ENCODE measurements around the gene GSG1L. TPM values are rescaled to one million over a fixed set of nuclear protein-coding genes. Genes with fewer than 3 reads are reported as not detected.
"Not testable (repeated sequence)": the region's sequence is repeated elsewhere in the genome, so short reads cannot be mapped to it uniquely, and the experiment has no call there.

The GSG1L gene
- polyA plus RNA-seq, 3 donors: 0.10 to 0.11 TPM; not detected in 1

DNA sequence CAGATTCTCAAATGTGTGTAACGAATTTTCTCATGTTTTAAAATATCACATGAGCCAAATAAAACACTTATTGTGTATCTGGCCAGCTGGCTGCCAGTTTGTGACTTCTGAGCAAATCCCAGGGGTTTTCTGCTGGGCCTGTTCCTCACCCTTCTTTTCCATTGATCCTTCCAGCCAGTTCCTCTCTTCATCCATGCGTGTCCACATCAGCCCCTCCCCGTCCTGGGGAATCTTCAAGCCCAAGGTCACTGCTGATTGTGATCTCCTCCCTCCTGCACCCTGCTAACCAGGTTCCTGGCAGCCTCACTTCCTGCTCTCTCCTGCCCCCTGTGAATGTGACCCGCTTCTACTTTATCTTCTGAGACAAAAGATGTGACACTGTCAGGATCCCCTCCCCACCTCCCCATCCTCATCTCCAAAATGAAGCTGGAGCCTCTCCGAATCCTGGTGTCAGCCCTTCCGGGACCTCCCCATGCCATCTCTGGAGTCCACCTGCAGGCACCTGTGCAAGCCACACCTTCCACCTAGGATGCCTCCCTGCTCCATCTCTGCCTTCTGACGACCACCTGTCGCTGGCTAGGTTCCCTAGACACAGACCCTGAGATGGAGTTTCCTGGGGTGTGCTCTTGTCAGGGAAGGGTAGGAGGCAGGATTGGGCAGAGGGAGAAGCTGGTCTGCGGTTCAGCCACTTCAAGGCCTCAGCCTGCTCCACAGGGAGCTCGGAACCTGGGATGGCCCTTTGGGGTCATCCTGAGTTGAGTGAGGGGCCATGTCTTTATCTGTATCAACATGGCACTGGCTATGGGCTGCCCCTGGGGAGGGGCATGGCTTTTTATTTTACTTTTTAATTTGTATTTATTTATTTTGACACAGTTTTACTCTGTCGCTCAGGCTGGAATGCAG lies 308.5 kb downstream of the GSG1L start:
- 86 to 90% (median 89%) methylated on average over 11 of the region's 11 CpGs for WGBS, 3 donors
- no peak overlapping the region for H3K27ac ChIP-seq (ENCODE audit: low read depth, low read length)

DNA sequence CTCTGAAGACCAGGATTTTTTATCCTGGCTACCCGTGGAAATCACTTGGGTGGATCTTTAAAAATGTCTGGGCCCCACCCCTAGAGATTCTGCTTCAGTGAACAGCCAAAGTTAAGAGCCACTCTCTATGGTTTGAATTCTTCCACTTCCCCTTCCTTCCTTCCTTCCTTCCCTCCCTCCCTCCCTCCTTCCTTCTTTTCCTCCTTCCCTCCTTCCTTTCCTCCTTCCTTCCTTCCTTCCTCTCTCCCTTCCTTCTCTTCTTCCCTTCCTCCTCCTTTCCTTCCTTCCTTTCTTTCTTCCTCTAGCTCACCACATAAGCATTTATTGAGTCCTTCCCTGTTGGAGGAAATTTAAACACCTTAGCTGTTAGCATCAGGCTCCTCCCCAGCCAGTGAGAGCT lies 310.0 kb downstream of the GSG1L start:
- WGBS, 3 donors: 62 to 89% (median 89%) methylated on average over 1 of the region's 1 CpG
- H3K27ac ChIP-seq (ENCODE audit: low read depth, low read length): no peak overlapping the region

DNA sequence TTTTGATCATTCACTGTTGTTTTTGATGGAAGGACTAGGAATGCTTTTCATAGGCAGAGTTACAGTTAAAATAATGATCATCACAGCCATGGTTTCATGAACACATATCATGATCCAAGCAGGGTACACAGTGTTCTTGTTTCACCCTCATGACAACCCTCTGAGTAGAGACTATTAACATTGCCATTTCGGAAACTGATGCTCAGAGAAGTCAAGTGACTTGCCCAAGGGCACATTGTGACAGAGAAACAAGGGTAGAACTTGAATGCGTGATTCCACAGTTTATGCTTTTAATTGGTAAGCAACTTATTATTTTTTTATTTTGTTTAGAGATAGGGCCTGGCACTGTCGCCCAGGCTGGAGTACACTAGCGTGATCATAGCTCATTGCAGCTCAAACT lies 311.3 kb downstream of the GSG1L start:
- 97 to 98% (median 97%) methylated on average over 4 of the region's 4 CpGs for WGBS, 3 donors
- no peak overlapping the region for H3K27ac ChIP-seq (ENCODE audit: low read depth, low read length)

DNA sequence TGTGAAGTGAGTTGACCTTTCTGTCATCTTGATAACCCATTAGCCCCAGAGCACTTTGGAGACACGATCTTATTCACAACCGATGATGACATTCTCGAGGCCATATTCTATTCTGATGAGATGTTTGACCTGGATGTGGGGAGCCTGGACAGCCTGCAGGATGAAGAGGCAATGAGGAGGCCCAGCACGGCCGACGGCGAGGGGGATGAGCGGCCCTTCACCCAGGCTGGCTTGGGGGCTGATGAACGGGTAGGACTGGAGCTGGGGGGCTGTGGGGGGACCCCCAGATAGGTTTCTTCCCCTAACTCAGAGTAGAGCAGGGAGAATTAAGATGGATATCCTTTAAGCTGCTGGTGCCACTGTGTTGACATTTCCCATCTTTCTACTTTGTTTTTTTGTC lies 311.8 kb downstream of the GSG1L start:
- 89 to 95% (median 92%) methylated on average over 9 of the region's 9 CpGs for WGBS, 3 donors

DNA sequence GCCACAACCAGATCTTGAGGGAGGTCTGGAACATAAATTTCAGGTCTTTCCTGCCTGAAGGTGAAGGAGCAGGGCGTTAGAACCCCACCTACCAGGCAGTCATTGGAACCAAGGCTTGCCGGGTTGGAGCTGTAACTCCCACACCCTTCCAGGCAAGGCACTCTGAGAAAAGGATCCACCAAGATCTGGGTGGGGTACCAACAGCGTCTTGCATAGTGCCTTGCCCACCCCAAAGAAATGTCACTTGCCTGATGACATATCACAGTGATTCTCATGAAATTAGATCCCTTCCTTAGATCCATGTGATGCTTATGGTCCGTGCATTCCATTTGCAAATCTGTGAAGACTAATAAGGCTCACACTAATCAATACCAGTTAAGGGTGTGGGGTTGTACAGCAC lies 312.3 kb downstream of the GSG1L start:
- no peak overlapping the region for H3K27ac ChIP-seq (ENCODE audit: low read depth, low read length)
- WGBS, 3 donors: 92 to 97% (median 95%) methylated on average over 4 of the region's 4 CpGs

More for the DNA sequence above, 311.8 kb downstream of the GSG1L start:
- no peak overlapping the region for H3K27ac ChIP-seq (ENCODE audit: low read depth, low read length)

DNA sequence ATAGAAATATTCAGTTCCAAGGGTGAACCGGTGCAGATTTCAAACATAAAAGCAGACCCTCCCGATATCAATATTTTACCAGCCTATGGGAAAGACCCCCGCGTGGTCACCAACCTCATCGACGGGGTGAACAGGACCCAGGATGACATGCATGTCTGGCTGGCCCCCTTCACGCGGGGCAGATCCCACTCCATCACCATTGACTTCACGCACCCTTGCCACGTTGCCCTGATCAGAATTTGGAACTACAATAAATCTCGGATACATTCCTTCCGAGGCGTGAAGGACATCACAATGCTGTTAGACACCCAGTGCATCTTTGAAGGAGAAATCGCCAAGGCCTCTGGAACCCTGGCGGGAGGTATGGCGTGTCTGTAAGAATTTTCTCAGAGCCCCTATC lies 313.6 kb downstream of the GSG1L start:
- WGBS, 3 donors: 96 to 99% (median 97%) methylated on average over 16 of the region's 16 CpGs

DNA sequence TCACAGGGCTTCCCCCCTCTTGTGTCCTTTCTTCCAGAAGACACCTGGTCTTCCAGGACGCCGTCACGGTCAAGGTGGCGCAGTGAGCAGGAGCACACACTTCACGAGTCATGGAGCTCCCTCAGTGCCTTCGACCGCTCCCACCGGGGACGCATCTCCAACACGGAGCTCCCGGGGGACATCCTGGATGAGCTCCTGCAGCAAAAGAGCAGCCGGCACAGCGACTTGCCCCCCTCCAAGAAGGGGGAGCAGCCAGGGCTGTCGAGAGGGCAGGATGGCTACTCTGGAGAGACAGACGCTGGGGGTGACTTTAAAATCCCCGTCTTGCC lies 314.0 kb downstream of the GSG1L start:
- WGBS, 3 donors: 94 to 97% (median 96%) methylated on average over 16 of the region's 16 CpGs
- no peak overlapping the region for H3K27ac ChIP-seq (ENCODE audit: low read depth, low read length)

More for the DNA sequence above, 313.6 kb downstream of the GSG1L start:
- H3K27ac ChIP-seq (ENCODE audit: low read depth, low read length): no peak overlapping the region

DNA sequence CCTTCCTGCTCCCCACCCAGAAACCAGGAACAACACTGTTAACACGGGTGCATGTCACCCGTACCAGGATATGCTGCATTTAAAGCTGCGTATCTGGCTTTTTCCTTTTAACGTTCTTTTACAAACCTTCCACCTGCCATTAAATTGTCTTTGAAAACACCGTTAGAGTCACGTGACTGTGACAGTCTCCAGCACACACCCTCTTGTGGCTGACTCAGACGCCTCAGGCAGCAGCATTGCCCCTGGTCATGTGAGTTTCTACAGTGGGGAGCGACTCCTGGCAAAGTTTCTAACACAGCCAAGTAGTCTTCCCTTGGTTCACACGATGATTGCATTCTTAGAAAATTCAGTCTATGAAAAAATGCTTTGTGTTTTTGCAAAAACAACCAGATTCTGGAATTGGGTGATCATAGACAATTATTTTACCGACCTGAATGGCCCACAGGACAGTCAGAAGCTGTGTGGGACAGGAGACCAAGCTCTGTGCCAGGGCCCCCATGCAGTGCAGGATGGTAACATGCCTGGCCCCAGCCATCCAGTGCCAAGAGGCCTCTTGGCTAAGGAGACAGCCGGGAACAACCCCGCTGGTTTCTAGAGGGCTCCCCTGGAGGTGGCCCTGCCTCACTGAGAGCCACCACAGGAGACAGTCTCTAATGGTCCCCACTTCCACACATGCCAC lies 314.5 kb downstream of the GSG1L start:
- H3K27ac ChIP-seq (ENCODE audit: low read depth, low read length): no peak overlapping the region
- 42 to 64% (median 42%) methylated on average over 12 of the region's 12 CpGs for WGBS, 3 donors

DNA sequence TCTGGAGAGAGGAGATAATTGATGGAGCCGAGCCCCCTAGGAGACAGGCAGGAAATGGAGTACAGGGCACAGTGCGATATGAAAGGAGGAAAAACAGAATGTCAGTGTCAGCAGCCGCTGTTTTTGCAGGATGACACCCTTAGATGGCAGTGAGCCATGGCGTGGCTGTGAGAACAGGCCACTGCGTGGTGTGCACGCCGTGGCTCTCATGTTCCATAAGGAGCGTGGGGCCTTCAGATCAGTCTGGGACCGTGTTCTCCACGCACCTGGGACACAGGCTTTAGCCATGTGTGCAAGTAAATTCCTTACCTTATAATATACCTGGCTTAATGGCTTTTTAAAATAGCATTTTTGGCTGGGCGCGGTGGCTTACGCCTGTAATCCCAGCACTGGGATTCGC lies 315.6 kb downstream of the GSG1L start:
- no peak overlapping the region for H3K27ac ChIP-seq (ENCODE audit: low read depth, low read length)
- 92 to 95% (median 93%) methylated on average over 14 of the region's 14 CpGs for WGBS, 3 donors

DNA sequence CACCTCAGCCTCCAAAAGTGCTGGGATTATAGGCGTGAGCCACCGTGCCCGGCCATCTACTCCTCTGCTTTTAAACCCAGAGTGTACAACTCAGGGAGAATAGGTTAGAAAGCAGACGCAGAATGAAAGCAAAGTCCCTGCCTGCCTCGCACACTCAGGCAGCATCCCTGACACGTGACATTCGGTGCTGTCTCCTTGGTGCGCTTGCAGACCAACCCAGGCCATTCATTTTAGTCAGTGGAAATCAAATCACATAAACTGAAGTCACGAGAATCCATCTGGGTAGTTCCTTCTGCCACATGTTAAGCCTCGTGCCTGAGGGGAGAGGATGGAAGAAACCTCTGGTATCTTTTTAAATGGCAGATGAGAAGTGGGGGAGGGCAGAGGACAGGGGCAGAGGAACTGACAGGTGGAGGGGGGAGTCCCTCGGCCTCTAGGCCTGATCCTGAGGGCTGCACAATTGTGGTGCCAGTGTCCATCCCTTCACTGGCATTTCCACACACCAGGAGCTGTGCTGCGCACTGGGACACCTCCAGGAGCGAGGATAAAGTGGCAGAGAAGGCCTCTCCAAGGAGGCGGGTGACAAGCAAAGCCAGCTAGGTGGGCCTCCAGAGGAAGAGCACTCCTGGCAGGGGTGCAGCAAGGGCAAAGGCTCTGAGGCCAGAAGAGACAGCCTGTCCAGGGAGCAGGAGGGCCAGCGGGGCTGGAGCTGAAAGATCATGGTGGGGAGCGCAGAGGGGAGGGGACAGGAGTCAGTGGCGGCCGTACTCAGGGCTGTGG lies 317.2 kb downstream of the GSG1L start:
- 95 to 98% (median 96%) methylated on average over 18 of the region's 18 CpGs for WGBS, 3 donors

DNA sequence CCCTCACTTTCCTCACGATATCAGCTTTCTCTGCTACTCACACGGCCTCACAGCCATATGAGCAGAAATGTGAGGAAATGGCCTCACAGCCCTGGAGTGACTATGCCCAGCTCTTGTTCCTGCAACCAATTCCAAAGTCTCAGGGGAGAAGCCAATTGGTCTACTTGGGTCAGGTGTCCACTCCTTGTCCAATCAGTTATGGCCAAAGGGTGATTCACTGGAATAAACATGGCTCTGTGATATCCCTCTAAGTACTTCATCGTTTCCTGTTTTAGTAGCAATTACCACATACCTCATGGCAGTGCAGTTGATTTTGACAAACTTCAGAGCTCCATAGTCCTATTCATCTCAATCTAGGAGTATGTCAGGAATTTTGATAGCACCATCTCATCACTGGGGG lies 318.2 kb downstream of the GSG1L start:
- no peak overlapping the region for H3K27ac ChIP-seq (ENCODE audit: low read depth, low read length)
- 86 to 98% (median 92%) methylated on average over 3 of the region's 3 CpGs for WGBS, 3 donors

More for the DNA sequence above, 317.2 kb downstream of the GSG1L start:
- H3K27ac ChIP-seq (ENCODE audit: low read depth, low read length): no peak overlapping the region

DNA sequence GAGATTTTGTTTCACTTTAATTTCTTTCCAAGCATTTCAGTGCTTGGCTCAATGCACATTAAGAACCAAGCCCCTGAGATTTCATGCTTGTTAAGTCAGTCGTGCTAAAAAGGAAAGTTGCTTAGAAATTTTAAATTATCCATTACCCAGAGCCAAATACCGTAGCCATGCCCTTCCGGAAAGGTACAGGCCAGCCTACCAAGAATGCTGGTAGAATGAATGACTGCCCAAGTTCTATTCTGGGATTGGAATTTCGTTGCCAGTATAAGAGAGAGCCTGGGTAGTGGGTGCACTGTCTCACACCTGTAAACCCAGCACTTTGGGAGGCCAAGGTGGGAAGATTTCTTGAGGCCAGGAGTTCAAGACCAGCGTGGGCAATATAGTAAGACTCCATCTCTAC lies 319.6 kb downstream of the GSG1L start:
- no peak overlapping the region for H3K27ac ChIP-seq (ENCODE audit: low read depth, low read length)
- 83 to 94% (median 87%) methylated on average over 5 of the region's 5 CpGs for WGBS, 3 donors

DNA sequence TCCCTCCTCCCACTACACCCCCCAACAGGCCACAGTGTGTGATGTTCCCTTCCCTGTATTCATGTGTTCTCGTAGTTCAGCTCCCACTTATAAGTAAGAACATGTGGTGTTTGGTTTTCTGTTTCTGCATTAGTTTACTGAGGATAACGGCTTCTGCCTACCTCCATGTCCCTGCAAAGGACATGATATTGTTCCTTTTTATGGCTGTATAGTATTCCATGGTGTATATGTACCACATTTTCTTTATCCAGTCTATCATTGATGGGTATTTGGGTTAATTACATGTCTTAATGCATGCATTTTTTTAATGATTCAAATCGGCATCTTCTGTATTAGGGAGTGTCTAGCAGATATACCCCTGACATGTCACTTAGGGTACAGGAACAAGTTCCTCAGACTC lies 320.5 kb downstream of the GSG1L start:
- H3K27ac ChIP-seq (ENCODE audit: low read depth, low read length): not testable (repeated sequence)
- WGBS, 3 donors: 96 to 99% (median 98%) methylated on average over 3 of the region's 3 CpGs

DNA sequence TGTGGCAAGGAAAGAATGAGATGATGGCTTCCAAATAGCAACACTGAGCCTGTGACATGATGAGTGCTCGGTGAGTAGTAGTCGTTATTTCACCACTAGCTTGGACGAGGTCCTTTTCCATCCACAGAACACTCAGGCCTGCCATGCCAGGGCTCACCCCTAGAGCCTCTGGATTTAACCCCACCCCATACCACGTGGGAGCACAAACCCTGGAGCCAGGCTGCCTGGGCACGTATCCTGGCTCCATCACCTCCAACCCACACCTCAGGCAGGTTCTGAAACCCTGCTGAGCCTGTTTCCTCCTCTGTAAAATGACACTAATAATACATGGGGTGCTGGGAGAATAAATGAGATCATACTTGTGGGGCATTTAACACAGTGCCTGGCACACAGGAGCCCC lies 321.2 kb downstream of the GSG1L start:
- WGBS, 3 donors: 83 to 94% (median 93%) methylated on average over 5 of the region's 5 CpGs
- H3K27ac ChIP-seq (ENCODE audit: low read depth, low read length): no peak overlapping the region

DNA sequence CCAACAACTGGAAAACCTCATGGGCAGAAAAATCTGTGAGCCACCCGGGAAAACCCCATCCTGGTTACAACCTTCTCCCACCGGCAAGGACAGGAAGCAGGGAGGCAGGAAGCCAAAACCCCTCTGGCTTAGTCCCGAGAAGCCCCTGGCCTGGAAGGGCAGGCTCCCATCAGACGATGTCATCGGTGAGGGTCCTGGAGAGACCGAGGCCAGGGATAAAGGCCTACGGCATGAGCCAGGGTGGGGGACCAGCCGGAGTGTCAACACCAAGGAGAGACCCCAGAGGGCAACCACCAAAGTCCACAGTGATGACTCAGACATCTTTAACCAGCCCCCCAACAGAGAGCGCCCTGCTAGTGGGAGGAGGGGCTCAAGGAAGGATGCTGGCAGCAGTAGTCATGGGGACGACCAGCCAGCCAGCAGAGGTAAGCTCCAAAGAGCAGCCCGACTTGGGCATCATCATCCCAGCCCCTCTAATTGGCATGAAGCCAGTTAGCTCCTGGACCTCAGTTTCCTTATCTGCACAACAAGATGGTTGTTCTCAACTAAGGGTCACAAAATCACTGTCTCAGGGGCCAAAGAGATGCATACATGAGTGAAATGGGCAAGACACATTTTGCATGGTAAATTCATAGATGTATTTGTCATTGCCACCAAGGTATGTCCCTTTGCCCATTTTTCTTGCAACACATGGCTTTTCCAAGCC lies 322.9 kb downstream of the GSG1L start:
- WGBS, 3 donors: 88 to 91% (median 90%) methylated on average over 11 of the region's 11 CpGs

DNA sequence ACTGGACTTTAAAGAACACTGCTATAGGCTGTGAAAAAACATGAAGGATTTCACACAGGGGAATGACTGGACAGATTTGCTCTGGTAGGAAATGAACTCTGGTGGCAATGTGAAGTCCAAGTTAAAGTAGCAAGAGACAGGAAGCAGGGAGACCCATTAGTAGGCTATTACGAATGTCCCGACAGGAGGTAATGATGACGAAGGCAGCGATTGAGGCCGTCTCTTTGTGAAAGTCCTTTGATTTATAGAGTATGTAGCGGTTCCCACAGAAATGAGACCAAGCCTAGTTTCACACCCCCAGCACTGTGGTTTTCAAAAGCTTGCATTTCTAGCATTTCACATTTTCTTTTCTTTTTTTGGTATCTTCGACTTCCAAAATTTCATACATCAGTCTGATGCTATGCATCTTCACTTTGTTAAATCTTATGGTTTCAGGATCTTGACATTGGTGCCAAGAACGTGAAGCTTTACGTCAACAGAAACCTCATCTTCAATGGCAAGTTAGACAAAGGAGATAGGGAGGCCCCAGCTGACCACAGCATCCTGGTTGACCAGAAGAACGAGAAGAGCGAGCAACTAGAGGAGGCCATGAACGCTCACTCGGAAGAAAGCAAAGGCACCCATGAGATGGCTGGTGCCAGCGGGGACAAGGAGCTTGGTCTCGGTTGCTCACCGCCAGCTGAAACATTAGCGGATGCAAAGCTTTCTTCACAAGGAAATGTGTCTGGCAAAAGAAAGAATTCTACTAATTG lies 323.7 kb downstream of the GSG1L start:
- WGBS, 3 donors: 87 to 92% (median 88%) methylated on average over 17 of the region's 17 CpGs
- no peak overlapping the region for H3K27ac ChIP-seq (ENCODE audit: low read depth, low read length)

More for the DNA sequence above, 322.9 kb downstream of the GSG1L start:
- no peak overlapping the region for H3K27ac ChIP-seq (ENCODE audit: low read depth, low read length)

DNA sequence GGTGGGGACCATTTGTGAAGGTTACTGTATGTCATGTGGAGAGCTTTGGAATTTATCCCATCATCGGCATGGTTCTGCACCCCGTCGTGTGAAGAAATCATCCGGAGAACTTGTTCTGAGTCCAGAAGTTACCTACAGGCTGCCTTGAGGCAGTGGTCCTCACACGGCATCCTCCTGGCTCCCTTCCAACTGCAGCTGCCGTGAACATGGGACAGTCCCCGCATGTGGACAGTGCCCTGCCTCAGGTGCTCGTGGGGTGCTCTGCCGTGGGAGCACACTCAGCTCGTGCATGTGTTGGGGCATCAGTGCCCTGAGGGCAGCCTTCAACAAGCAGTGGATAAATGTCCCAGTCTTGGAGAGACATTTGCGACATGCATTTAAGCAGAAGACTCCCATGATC lies 324.9 kb downstream of the GSG1L start:
- no peak overlapping the region for H3K27ac ChIP-seq (ENCODE audit: low read depth, low read length)
- 88 to 91% (median 90%) methylated on average over 11 of the region's 11 CpGs for WGBS, 3 donors

All from adipose tissue (tissue), 3 donors.